GM19023 (cell line): ENCODE data around the gene OSBPL5.

ENCODE experiments used
- ATAC-seq: cut with Tn5 transposase; IDR thresholded peaks from one replicate; pipeline ENCODE4 v1.9.1; 2021; ENCODE audit warnings: mild to moderate bottlenecking, moderate library complexity; ENCODE audit not compliant: unreplicated experiment

Gene OSBPL5

GRCh38 chr11:3105791-3106735 lies 59.0 kb downstream of the OSBPL5 start:
- ATAC-seq, result no peak

GRCh38 chr11:3104961-3105790 lies 59.9 kb downstream of the OSBPL5 start:
- ATAC-seq, result no peak

- no peak for ATAC-seq
These were observed 60.9 kb downstream of the OSBPL5 start for GRCh38 chr11:3104051-3104714.

- no peak for ATAC-seq
These were observed 62.0 kb downstream of the OSBPL5 start for GRCh38 chr11:3103076-3103475.

GRCh38 chr11:3102641-3102921 lies 62.5 kb downstream of the OSBPL5 start:
- ATAC-seq, result no peak

GRCh38 chr11:3101921-3102640 lies 63.0 kb downstream of the OSBPL5 start:
- no peak for ATAC-seq

GRCh38 chr11:3099178-3099577 lies 65.9 kb downstream of the OSBPL5 start:
- ATAC-seq, result no peak

- no peak for ATAC-seq
These were observed 68.1 kb downstream of the OSBPL5 start for GRCh38 chr11:3096909-3097530.

- ATAC-seq, result no peak
These were observed 69.3 kb downstream of the OSBPL5 start for GRCh38 chr11:3095712-3096361.

- no peak for ATAC-seq
These were observed 70.8 kb downstream of the OSBPL5 start for GRCh38 chr11:3094223-3094824.

GRCh38 chr11:3093281-3094191 lies 71.6 kb downstream of the OSBPL5 start:
- ATAC-seq, result no peak

- ATAC-seq, result no peak
These were observed 72.4 kb downstream of the OSBPL5 start for GRCh38 chr11:3092603-3093141.

- ATAC-seq, result no peak
These were observed 73.1 kb downstream of the OSBPL5 start for GRCh38 chr11:3091846-3092602.

- no peak for ATAC-seq
These were observed 73.8 kb downstream of the OSBPL5 start for GRCh38 chr11:3091081-3091845.

GRCh38 chr11:3090096-3090901 lies 74.8 kb downstream of the OSBPL5 start:
- ATAC-seq, result no peak
